ENCODE measurements around the gene RUSC2. TPM values are rescaled to one million over a fixed set of nuclear protein-coding genes. Genes with fewer than 3 reads are reported as not detected.

RUSC2 gene
- total and polyA plus RNA-seq, 2 of the 13 experiments (the other 11 are each of a cell fraction or from before 2014, with no cell fraction given), result 2.8 to 3.3 TPM

DNA sequence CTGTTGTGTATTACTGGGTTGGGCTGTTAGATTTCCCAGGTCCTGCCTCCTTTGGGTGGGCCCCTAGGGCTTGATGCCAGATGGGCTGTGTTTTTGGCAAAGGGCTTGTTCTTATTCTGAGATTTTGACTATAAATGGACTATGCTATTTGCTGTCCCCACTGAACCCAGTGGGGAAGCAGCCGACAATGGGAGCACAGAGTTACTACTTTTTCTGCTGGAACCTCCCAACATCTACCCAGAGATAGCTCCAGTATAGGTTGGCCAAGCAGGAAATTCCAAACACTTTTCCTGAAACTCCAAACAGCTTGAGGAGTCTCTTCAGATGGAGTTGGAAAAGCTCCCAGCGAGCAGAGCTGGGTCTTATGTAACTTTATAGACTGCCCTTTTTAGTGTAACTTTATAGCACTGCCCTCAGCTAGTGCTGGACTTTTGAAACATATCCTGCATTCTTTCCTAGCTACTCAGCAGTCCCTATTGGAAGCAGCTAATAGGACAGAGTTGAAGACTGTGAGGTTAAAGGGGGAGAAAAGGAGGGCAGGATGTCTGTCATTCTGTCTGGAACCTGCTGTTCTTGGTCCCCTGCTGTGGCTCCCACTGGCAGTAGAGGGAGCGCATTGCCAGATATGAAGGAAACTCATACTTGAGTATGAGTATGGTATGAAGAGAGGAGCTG is 21.0 kb downstream of the RUSC2 start (continued):
- TF ChIP-seq, protein P1, sequence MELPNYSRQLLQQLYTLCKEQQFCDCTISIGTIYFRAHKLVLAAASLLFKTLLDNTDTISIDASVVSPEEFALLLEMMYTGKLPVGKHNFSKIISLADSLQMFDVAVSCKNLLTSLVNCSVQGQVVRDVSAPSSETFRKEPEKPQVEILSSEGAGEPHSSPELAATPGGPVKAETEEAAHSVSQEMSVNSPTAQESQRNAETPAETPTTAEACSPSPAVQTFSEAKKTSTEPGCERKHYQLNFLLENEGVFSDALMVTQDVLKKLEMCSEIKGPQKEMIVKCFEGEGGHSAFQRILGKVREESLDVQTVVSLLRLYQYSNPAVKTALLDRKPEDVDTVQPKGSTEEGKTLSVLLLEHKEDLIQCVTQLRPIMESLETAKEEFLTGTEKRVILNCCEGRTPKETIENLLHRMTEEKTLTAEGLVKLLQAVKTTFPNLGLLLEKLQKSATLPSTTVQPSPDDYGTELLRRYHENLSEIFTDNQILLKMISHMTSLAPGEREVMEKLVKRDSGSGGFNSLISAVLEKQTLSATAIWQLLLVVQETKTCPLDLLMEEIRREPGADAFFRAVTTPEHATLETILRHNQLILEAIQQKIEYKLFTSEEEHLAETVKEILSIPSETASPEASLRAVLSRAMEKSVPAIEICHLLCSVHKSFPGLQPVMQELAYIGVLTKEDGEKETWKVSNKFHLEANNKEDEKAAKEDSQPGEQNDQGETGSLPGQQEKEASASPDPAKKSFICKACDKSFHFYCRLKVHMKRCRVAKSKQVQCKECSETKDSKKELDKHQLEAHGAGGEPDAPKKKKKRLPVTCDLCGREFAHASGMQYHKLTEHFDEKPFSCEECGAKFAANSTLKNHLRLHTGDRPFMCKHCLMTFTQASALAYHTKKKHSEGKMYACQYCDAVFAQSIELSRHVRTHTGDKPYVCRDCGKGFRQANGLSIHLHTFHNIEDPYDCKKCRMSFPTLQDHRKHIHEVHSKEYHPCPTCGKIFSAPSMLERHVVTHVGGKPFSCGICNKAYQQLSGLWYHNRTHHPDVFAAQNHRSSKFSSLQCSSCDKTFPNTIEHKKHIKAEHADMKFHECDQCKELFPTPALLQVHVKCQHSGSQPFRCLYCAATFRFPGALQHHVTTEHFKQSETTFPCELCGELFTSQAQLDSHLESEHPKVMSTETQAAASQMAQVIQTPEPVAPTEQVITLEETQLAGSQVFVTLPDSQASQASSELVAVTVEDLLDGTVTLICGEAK (IDR thresholded peaks at IDR 0.05), result no peak
- TF ChIP-seq, protein P1 (CRISPR knock-in tag; IDR thresholded peaks at IDR 0.05), result no peak
- TF ChIP-seq ATF7 (IDR thresholded peaks at IDR 0.05) (no peak), ATF7 (CRISPR knock-in tag; IDR thresholded peaks at IDR 0.05) (no peak), ZBTB7B (CRISPR knock-in tag; IDR thresholded peaks at IDR 0.05) (no peak), ZC3H13 (CRISPR knock-in tag; IDR thresholded peaks at IDR 0.05) (no peak), ATF1 (CRISPR knock-in tag; IDR thresholded peaks at IDR 0.05) (0 out of 2 replicates have a peak, but pooled peaks have one; percentile 15), PITX1 (CRISPR knock-in tag; IDR thresholded peaks at IDR 0.05) (no peak), XRCC5 (optimal IDR thresholded peaks at IDR 0.05; ENCODE audit: low read length) (no peak), AHR (CRISPR knock-in tag; IDR thresholded peaks at IDR 0.05) (no peak)
- TF ChIP-seq, protein P2, sequence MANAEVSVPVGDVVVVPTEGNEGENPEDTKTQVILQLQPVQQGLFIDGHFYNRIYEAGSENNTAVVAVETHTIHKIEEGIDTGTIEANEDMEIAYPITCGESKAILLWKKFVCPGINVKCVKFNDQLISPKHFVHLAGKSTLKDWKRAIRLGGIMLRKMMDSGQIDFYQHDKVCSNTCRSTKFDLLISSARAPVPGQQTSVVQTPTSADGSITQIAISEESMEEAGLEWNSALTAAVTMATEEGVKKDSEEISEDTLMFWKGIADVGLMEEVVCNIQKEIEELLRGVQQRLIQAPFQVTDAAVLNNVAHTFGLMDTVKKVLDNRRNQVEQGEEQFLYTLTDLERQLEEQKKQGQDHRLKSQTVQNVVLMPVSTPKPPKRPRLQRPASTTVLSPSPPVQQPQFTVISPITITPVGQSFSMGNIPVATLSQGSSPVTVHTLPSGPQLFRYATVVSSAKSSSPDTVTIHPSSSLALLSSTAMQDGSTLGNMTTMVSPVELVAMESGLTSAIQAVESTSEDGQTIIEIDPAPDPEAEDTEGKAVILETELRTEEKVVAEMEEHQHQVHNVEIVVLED (CRISPR knock-in tag; IDR thresholded peaks at IDR 0.05; ENCODE audit: borderline replicate concordance), result no peak
- TF ChIP-seq, protein P3, sequence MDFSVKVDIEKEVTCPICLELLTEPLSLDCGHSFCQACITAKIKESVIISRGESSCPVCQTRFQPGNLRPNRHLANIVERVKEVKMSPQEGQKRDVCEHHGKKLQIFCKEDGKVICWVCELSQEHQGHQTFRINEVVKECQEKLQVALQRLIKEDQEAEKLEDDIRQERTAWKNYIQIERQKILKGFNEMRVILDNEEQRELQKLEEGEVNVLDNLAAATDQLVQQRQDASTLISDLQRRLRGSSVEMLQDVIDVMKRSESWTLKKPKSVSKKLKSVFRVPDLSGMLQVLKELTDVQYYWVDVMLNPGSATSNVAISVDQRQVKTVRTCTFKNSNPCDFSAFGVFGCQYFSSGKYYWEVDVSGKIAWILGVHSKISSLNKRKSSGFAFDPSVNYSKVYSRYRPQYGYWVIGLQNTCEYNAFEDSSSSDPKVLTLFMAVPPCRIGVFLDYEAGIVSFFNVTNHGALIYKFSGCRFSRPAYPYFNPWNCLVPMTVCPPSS (IDR thresholded peaks at IDR 0.05), result no peak
- TF ChIP-seq, protein P4, sequence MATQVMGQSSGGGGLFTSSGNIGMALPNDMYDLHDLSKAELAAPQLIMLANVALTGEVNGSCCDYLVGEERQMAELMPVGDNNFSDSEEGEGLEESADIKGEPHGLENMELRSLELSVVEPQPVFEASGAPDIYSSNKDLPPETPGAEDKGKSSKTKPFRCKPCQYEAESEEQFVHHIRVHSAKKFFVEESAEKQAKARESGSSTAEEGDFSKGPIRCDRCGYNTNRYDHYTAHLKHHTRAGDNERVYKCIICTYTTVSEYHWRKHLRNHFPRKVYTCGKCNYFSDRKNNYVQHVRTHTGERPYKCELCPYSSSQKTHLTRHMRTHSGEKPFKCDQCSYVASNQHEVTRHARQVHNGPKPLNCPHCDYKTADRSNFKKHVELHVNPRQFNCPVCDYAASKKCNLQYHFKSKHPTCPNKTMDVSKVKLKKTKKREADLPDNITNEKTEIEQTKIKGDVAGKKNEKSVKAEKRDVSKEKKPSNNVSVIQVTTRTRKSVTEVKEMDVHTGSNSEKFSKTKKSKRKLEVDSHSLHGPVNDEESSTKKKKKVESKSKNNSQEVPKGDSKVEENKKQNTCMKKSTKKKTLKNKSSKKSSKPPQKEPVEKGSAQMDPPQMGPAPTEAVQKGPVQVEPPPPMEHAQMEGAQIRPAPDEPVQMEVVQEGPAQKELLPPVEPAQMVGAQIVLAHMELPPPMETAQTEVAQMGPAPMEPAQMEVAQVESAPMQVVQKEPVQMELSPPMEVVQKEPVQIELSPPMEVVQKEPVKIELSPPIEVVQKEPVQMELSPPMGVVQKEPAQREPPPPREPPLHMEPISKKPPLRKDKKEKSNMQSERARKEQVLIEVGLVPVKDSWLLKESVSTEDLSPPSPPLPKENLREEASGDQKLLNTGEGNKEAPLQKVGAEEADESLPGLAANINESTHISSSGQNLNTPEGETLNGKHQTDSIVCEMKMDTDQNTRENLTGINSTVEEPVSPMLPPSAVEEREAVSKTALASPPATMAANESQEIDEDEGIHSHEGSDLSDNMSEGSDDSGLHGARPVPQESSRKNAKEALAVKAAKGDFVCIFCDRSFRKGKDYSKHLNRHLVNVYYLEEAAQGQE (IDR thresholded peaks at IDR 0.05; ENCODE audit: borderline replicate concordance in 1 of 2, low read depth in 1 of 2, low read length in 2 of 2), result no peak
